Activated CD4-positive, alpha-beta T cell treated with anti-CD3 and anti-CD28 coated beads for 48 hours (primary cell): ENCODE data around the gene DOCK10.

Source experiments
- DNase-seq: peaks from one replicate; pipeline ENCODE4 v3.0.0-alpha.2; 2020

DOCK10 gene

DNA sequence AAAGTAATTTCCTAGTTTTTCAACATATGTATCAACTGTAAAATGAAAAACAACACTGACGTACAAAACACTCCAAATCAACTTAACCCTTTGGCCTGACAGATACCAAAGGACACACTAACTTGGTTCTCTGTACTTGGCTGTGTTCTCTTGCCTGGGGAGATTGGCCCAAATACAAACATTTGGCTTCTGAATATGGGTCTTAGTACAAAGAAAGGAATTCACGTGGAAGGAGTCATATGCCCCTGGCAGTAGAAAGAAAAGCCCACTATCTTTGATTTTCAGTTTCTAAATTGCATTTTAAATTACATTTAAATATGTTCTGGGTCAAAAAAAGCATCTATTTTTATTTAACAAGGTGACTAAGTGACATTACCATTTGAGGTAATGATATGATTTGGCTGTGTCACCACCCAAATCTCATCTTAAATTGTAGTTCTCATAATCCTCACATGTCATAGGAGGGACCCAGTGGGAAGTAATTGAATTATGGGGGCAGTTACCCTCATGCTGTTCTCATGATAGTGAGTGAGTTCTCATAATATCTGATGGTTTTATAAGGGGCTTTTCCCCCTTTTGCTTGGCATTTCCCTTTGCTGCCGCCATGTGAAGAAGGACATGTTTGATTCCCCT is 172.6 kb downstream of the DOCK10 start:
- no peak for DNase-seq

- DNase-seq = no peak
These were observed 177.3 kb downstream of the DOCK10 start for GRCh38 chr2:224865016-224865415.

GRCh38 chr2:224861266-224861665 is 181.0 kb downstream of the DOCK10 start:
- no peak for DNase-seq

DNA sequence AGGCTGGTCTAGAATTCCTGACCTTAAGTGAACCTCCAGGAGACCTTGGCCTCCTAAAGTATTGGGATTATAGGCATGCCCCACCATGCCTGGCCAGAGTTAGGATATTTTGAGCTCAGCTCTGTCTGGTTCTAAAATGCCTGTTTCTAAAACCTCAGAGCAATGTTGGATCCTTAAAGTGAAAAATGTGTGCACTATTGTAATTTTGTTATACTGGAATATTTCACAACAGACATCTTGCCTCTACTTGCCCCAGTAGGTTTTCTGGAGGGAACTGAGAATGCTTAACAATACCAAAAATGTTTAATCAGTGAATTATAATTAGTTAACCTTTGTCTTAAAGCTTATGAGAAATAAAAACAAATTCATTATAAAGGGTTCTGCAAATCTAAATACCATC is 181.5 kb downstream of the DOCK10 start:
- no peak for DNase-seq

- DNase-seq = no peak
These were observed 190.5 kb downstream of the DOCK10 start for GRCh38 chr2:224851811-224852210.

DNA sequence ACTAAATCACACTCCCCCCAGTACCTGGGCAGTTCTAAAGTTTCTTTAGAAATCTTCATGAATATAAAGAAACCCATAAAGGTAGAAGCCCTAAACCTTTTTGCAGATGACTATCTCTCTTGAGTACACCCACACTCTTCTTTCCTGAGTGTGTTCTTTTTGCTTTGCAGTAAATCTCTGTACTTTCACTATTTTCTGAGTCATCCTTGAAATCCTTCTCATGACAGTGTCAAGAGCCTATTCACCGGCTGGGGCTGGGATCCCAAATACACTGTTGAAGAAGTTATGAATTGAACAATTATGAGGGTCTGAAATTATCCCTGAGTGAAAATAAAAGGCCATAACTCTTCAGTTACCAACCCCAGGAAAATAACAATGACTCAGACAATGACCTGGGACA is 192.2 kb downstream of the DOCK10 start:
- no peak for DNase-seq

DNA sequence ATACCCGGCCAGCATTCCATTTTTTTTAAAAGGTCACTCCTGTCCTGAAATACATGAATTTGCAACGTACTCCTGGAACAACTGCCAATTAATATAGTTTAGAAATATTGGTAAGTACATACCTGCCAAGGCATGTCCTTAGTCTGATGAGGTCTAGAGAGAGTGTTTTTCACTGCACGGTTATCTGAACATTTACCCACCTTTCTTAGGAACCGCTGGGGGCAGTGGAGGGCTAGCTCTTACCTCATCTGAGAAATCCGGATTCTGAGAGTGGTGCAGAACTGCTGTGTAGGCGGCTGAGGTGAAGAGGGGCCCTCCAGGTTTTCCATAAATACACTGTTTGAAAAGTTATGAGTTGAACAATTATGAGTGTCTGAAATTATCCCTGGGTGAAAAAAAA is 193.0 kb downstream of the DOCK10 start:
- DNase-seq = no peak

DNA sequence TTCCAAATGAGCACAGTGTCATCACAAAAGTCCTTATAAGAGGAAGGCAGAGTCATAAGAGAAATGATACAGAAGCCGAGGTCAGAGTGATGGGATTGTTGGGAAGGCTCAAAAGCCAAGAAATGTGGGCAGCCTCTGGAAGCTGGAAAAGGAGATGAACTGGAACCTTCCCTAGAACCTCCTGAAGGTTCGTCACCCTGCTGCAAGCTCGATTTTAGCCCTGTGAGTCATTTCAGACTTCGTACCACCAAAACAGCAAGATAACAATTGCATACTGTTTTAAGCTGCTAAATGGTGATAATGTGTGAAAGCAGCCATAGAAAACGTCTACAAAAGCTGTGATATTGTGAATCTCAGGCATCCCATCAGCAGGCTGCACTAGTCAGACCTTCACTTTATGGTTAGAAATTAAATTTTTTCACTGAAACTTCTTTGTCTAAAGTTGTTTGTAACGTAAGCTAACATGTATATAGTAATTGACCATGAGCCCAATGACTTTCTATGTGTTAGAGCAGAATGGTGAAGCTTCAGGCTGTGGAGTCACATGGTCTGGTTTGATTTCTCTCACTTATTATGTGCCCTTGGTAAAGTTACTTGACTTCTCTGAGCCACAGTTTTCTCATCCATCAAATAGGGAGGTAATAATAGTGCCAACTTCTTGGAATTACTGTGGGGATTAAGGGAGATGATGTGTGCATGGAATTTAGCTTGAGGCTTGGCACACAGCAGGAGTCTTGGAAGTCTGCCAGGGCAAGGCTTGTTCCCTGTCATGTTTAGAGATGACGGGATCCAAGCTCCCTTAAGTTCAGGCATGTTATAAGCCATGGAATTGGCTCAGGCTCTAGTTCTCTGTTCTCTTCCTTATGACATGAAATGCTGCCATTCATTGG is 194.1 kb downstream of the DOCK10 start:
- DNase-seq = no peak

DNA sequence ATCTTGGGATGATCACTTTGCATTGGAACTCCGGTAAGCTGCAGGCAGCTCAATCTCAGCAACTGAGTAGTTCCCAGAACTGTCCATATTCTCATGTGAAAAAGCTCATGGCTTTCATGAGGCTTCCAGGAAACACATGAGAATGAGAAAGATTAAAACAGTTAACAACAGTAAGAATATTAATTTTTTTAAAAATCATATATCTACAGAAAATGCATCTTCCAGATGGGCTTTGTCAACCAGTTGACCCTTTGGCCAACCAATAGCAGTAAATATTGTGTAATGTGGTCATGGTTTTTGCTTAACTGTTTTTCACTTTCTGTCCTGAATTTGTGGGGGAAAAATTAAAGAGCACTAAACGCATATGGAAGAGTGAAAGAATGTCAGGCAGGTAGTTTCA is 194.9 kb downstream of the DOCK10 start:
- DNase-seq = no peak

- DNase-seq = no peak
These were observed 195.6 kb downstream of the DOCK10 start for GRCh38 chr2:224846686-224847085.

DNA sequence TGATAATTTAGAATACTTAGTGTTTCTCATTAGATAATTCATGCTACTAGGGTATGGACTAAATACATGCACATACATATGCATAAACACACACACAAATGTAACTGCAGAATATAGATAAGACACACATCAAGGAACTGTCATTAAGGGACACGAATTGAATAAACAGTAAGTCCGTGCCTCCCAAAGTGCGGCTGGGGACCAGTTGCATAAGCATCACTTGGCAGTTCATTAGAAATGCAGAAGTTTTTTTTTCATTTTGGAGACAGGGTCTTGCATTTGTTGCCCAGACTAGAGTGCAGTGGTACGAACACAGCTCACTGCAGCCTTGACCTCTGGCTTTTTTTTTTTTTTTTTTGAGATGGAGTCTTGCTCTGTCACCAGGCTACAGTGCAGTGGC is 196.1 kb downstream of the DOCK10 start:
- DNase-seq = no peak

DNA sequence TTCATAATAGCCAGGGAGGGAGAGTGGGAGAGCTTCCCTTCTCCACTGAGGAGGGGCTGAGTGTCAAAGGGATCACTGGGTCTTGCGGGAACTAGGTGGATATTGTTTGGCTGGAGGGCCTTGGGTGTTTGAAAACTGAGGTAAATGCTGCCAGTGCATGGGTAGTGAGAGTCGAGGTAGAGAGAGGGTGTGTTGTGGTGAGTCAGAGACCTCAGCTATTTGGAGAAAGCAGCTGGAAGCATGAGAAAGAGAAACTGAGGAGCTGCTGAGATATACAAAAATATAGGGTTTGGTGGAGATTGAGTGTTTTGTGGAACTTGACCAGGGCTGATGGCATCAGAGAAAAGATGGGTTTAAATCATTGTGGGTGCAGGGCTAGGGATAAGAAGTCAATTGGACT is 199.1 kb downstream of the DOCK10 start:
- no peak for DNase-seq

DNA sequence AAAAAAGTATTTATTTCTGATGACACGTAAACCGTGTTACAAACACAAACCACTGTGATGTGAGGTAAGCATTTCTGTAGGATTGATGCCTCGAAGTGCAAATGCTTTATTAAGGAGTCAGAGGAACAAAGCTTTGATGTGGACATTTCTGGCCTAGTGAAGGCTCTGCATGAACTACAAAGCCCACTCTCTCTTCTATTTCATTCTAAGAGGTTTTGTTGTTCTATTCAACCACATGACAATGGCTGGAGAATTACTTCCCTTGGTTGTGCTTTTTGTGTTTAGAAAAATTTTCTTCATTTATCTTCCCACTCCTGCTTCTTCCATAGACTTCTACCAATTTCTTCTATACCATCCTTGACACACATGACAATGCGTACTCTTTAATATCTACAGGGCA is 200.4 kb downstream of the DOCK10 start:
- DNase-seq = no peak

GRCh38 chr2:224838335-224838734 is 203.9 kb downstream of the DOCK10 start:
- DNase-seq = no peak

GRCh38 chr2:224837558-224837957 is 204.7 kb downstream of the DOCK10 start:
- no peak for DNase-seq

- DNase-seq = no peak
These were observed 205.2 kb downstream of the DOCK10 start for GRCh38 chr2:224837066-224837465.

GRCh38 chr2:224836263-224836662 is 206.0 kb downstream of the DOCK10 start:
- no peak for DNase-seq

GRCh38 chr2:224835405-224835804 is 206.9 kb downstream of the DOCK10 start:
- no peak for DNase-seq

GRCh38 chr2:224833986-224834385 is 208.3 kb downstream of the DOCK10 start:
- no peak for DNase-seq

- no peak for DNase-seq
These were observed 210.1 kb downstream of the DOCK10 start for GRCh38 chr2:224832207-224832606.

DNA sequence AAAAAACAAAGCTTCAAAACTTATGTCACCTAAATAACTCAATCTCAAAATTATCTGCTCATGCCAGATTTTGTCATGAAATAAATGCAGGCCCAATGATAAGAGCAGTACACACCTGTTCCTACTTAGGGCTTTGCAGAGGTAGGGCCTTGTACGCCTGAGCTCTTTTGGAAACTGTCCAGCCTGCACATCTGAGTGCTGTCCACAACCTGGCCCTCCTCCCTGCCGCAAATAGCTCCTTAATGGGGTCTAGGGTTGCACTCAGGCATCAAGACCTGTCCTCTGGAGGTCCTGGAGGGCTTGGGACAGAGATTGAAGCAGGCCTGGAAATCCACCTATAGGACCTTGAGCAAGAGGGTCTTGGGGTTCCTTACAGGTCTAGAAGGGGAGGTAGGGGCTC is 210.7 kb downstream of the DOCK10 start:
- no peak for DNase-seq

DNA sequence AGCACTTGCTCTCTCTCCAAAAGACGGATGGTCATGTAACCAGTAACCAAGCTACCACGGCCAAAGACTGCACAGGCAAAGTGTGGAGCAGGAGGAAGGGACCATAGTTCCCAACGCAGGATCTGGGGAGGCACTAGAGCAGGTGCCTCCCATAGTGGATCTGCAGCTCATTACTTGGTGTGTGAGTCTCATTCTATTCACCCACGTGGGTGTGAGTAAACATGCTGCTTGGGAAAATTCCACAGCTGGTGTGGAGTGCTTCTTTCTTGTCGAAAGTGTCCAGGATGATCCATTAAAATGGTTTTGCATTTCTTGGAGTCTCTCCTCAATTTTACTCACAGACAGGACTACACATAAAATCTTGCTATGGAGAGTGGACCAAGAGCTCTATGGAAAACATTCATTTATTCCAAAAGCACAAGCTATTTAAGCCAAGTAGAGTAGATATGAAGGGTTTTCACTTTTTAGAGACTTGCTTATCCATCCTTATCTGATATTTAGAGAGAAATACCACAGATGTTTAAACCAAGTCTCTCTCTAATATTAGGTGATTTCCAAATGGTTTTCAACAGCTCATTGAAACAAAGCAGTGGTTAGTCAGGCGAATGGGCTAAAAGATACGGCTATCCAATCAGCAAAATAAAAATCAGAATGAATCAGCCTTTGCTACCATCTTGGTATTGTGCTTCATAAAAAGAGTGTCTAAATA is 221.8 kb downstream of the DOCK10 start:
- no peak for DNase-seq

- no peak for DNase-seq
These were observed 223.2 kb downstream of the DOCK10 start for GRCh38 chr2:224819075-224819474.

DNA sequence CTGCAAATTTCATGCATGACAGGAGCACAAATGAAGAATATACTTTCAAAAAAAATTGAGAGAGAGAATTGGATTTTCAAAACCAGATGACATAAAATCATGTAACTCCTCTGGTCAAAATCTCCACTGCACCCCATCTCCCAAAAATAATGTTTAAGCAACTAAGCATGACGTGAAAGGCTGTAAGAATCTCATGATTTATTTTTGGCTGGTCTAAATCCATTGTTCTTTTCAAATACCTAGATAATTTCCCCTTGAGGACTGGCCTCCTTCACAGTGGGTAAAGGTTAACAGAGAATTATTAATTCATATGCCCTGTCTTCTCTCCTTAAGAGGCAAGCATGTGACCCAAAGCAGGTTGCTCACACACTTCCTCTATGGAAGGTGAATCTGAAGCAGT is 224.6 kb downstream of the DOCK10 start:
- DNase-seq = no peak
